GM12875 (cell line): Measurements from ENCODE around the gene PIK3R3.

Experiments
- H3K4me3 ChIP-seq: one replicate; pipeline ENCODE4 v1.5.1; 2011; ENCODE audit warnings: low read depth, low read length, control low read depth
- TF ChIP-seq, protein P1 (sequence below): IDR thresholded peaks from 2 replicates; pipeline ENCODE4 v1.5.1; 2011; ENCODE audit warnings: low read depth, mild to moderate bottlenecking, control low read depth, inconsistent platforms, low read length, moderate library complexity, borderline replicate concordance; ENCODE audit not compliant: insufficient read depth

Gene PIK3R3

DNA sequence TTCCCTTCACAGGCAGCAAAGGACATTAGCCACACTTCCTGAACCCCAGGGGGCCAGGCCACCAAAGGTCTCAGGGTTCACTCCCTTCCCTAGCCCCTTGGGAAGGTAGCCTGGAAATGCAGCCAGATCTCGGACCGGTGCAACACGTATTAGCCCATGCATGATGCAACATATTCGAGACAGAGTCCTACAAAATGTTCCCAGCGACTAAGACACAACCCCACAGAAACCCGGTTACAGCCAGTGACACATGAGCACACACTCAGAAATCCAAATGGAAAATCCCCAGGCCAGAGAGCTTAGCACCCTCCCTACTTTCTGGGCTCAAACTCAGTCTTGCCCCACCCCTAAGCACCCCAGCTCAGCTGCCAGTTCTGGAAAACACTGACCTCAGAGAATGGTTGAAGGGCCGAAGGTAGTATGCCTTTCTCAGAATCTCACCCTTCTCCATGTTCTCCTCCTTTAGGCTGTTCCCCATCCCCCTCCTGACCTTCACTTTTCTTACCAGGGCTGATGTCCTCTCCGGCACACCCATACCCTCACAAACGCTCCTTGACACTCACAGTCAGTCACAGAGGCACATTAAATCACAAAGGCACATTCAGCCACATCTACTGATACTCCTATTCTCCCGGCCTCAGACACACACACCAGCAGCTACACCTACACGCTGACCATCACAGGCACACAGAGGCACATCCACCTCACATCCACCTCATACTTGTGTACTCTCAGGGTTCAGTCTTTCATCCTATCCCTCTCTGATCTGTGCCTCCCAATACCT, 42.2 kb upstream of the PIK3R3 start, which contains the start of gene TSPAN1:
Gene TSPAN1, plus strand, starts transcription at position 640 of the 784 bp plus-strand sequence. CDS start 6,021 bp downstream, outside the sequence.
- no peak within 1 kb of the TSS for H3K4me3 ChIP-seq
- TF ChIP-seq, protein P1, sequence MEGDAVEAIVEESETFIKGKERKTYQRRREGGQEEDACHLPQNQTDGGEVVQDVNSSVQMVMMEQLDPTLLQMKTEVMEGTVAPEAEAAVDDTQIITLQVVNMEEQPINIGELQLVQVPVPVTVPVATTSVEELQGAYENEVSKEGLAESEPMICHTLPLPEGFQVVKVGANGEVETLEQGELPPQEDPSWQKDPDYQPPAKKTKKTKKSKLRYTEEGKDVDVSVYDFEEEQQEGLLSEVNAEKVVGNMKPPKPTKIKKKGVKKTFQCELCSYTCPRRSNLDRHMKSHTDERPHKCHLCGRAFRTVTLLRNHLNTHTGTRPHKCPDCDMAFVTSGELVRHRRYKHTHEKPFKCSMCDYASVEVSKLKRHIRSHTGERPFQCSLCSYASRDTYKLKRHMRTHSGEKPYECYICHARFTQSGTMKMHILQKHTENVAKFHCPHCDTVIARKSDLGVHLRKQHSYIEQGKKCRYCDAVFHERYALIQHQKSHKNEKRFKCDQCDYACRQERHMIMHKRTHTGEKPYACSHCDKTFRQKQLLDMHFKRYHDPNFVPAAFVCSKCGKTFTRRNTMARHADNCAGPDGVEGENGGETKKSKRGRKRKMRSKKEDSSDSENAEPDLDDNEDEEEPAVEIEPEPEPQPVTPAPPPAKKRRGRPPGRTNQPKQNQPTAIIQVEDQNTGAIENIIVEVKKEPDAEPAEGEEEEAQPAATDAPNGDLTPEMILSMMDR: no peak

DNA sequence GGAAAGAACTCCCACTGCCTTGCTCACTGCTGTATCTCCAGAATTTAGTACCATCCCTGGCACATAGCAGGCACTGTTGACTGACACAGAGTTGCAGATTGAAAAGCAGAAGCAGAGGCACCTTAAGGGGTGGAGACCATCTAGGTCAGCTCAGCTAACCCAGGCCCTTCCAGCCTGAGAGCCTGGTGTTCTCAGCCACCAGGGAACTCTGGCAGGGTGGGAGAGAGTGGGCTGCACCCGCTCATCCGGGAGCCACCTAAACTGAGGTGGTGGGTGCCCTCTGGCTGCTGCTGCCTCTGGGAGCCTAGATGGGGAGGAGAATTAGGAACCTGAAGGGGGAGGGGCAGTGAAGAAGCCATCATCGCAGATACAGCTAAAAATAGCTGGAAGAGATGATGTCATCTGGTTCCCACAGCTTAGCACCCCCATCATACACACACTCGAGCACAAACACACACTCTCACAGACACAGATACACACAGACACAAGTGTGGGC, 41.0 kb upstream of the PIK3R3 start:
- TF ChIP-seq, protein P1: no peak

DNA sequence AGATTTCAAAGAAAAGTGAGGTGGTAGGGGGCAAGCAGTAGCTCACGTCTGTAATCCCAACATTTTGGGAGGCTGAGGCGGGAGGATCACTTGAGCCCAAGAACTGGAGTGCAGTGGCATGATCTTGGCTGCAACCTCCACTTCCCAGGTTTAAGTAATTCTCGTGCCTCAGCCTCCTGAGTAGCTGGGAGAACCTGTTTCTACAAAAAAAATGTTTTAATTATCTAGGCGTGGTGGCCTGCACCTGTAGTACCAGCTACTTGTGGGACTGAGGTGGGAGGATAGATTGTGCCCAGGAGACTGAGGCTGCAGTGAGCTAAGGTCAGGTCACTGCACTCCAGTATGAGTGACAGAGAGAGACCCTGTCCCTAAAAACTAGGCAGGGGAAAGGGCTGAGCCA, 39.9 kb upstream of the PIK3R3 start:
- no peak overlapping the region for H3K4me3 ChIP-seq
- TF ChIP-seq, protein P1: no peak

More for the DNA sequence above, 41.0 kb upstream of the PIK3R3 start:
- H3K4me3 ChIP-seq: no peak overlapping the region

DNA sequence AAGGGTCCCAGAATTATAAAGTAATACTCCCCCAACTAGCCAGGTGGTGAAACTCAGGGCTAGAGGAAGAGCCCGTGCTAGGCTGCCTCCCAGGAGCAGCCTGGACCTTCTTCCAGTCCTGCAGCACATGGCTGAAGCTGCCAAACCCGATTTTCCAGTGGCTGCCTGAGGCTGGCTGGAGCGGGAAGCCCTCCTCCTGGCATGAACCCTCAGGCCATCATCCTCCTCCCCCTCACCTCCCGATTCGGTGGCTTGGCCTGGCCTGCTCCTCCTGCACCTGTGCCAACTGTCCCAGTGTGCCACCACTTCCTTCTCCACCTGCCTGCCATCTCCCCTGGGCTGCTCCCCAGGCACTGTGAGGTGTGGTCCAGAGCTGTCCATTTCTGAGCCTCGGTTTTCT, 39.4 kb upstream of the PIK3R3 start:
- H3K4me3 ChIP-seq: no peak overlapping the region
- TF ChIP-seq, protein P1: no peak

DNA sequence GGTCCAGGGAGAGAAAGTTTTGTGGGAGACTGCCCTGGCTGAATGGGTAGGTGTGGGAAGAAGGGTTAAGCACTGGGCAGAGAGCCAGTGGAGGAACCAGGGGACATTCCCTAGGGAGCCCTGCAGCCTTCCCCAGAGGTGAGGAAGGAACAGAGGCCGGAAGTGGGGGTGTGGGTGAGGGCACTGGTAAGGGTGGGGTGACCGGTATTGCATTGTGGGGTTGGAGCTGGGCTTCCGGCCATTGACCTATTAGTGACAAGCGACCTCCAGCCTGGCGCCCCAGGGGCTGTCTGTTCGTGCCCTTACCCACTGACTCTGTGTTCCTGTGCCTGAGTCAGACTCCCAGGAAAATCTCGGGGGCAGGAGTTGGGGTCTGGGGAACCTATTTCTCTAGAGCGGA, 38.9 kb upstream of the PIK3R3 start:
- H3K4me3 ChIP-seq: no peak overlapping the region
- TF ChIP-seq, protein P1: no peak

DNA sequence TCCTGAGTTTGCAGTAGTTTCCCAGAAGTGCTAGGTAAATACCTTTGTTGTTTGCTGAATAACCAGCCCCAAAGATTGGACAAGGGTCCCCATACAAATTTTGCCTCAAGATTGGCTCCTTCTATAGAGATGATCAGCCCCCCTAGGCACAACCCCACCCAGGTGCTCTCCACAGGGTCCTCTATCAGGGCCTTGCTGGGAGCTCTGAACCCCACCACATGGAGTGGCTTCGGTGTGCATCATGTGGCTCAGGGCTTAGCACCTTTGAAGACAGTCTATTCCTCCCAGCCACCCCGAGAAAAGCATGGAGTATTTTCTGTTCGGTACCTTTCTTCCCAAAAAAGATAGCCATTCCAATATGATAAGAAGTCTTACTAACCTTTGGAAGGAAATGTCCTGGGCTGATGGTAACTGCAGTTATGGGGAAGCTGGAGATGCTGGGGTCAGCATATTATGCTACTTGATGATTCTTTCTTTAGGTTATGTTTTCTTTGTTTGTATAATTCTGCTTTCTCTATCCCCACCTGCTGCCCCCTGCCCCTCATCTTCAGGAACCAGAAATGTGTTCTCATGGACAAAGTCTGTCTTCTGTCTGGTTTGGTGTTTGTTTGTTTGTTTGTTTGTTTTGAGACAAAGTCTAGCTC, 37.5 kb upstream of the PIK3R3 start:
- TF ChIP-seq, protein P1: no peak
- H3K4me3 ChIP-seq: no peak overlapping the region
